OCI-LY1 (cell line): Measurements from ENCODE around the gene DEPP1.

ENCODE experiments used
- CTCF ChIP-seq: fragments of 200-600 bp; sonication (generic), shearing (Covaris generic); IDR thresholded peaks from 2 replicates; pipeline ENCODE4 v1.5.1; 2017; ENCODE audit warnings: mild to moderate bottlenecking, antibody characterized with exemption, low read length, moderate library complexity, mixed read lengths
- EZH2 ChIP-seq: fragments of 200-600 bp; sonication (generic), shearing (Covaris generic); IDR thresholded peaks from 2 replicates; pipeline ENCODE4 v1.8.0; 2017; ENCODE audit warnings: borderline replicate concordance, mixed run types, mild to moderate bottlenecking, antibody characterized with exemption, low read length, moderate library complexity, mixed read lengths

GRCh38 chr10:44966816-44967509, 11.6 kb downstream of the DEPP1 start:
- no peak for TF ChIP-seq CTCF
- no peak for TF ChIP-seq EZH2
